PC-3 (cell line): ENCODE results near the gene TSHZ2.

ENCODE experiments used
- EZH2phosphoT487 ChIP-seq: fragments of 300-600 bp; sonication (generic); IDR thresholded peaks from 2 replicates; pipeline ENCODE4 v1.6.1; 2018; ENCODE audit warnings: mild to moderate bottlenecking, antibody characterized with exemption, low read length, borderline replicate concordance
- TF ChIP-seq, protein P1 (sequence below): fragments of 300-600 bp; sonication (generic); conservative IDR thresholded peaks from 2 replicates; pipeline ENCODE4 v1.5.1; 2017; ENCODE audit warnings: antibody characterized with exemption, low read depth, mild to moderate bottlenecking, low read length

DNA sequence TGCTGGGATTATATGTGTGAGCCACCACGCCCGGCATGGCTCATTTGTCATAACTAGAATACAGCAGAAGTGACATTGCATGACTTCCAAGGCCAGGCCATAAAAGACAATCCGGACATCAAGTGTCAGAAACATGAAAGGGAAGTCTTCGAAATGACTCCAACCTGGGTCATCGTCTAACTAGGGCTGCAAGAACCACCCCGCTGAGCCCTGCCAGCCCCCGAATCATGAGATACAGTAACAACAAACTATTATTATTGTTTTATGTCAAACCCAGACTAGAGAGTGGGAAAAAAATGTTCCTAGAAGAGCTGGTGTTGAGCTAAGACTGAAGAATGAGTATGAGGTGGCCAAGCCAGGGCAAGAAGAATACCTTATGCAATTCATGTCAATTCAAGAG lies 561.9 kb downstream of the TSHZ2 start:
- TF ChIP-seq, protein P1, sequence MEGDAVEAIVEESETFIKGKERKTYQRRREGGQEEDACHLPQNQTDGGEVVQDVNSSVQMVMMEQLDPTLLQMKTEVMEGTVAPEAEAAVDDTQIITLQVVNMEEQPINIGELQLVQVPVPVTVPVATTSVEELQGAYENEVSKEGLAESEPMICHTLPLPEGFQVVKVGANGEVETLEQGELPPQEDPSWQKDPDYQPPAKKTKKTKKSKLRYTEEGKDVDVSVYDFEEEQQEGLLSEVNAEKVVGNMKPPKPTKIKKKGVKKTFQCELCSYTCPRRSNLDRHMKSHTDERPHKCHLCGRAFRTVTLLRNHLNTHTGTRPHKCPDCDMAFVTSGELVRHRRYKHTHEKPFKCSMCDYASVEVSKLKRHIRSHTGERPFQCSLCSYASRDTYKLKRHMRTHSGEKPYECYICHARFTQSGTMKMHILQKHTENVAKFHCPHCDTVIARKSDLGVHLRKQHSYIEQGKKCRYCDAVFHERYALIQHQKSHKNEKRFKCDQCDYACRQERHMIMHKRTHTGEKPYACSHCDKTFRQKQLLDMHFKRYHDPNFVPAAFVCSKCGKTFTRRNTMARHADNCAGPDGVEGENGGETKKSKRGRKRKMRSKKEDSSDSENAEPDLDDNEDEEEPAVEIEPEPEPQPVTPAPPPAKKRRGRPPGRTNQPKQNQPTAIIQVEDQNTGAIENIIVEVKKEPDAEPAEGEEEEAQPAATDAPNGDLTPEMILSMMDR: no peak
- TF ChIP-seq EZH2phosphoT487: no peak
